ENCODE data around the gene AMDHD2.

The AMDHD2 gene

GRCh38 chr16:2515180-2515851 lies 4.9 kb upstream of the AMDHD2 start:
- Histone ChIP-seq H3K4me3 (ENCODE audit: low read length) (peak overlapping the region; percentile 88), H3K4me1 (ENCODE audit: insufficient read depth, low read length) (peaks cover 10% of the 10 kb centered on the region), H3K27ac (ENCODE audit: low read length) (no peak overlapping the region)

GRCh38 chr16:2516391-2517240 lies 3.6 kb upstream of the AMDHD2 start:
- Histone ChIP-seq H3K27me3 (ENCODE audit: insufficient read depth, low read length) (peaks cover 5% of the 10 kb centered on the region; the same call in 1 of the 2 replicates), H3K27ac (ENCODE audit: low read length) (no peak overlapping the region), H3K36me3 (ENCODE audit: insufficient read depth, low read depth, low read length) (0 out of 2 replicates have a peak, but pooled peaks cover 5% of the 10 kb centered on the region), H3K9me3 (ENCODE audit: insufficient read depth, low read depth, low read length) (no peaks in the 10 kb centered on the region), H3K4me1 (ENCODE audit: insufficient read depth, low read length) (peaks cover 13% of the 10 kb centered on the region), H3K4me3 (ENCODE audit: low read length) (no peak overlapping the region), H3K9ac (ENCODE audit: low read depth, low read length) (no peak overlapping the region)

More at GRCh38 chr16:2515180-2515851, 4.9 kb upstream of the AMDHD2 start:
- no peaks in the 10 kb centered on the region for H3K9me3 ChIP-seq (ENCODE audit: insufficient read depth, low read depth, low read length)
- H3K27me3 ChIP-seq (ENCODE audit: insufficient read depth, low read length): peaks cover 5% of the 10 kb centered on the region; the same call in 1 of the 2 replicates
- peak overlapping the region; percentile 86; the same call in 1 of the 2 replicates for H3K9ac ChIP-seq (ENCODE audit: low read depth, low read length)
- 0 out of 2 replicates have a peak, but pooled peaks cover 5% of the 10 kb centered on the region for H3K36me3 ChIP-seq (ENCODE audit: insufficient read depth, low read depth, low read length)

- Histone ChIP-seq H3K36me3 (ENCODE audit: insufficient read depth, low read depth, low read length) (peaks cover 8% of the 10 kb centered on the region; the same call in 1 of the 2 replicates), H3K27me3 (ENCODE audit: insufficient read depth, low read length) (no peaks in the 10 kb centered on the region), H3K27ac (ENCODE audit: low read length) (no peak overlapping the region), H3K9ac (ENCODE audit: low read depth, low read length) (no peak overlapping the region), H3K9me3 (ENCODE audit: insufficient read depth, low read depth, low read length) (no peaks in the 10 kb centered on the region), H3K4me3 (ENCODE audit: low read length) (no peak overlapping the region), H3K4me1 (ENCODE audit: insufficient read depth, low read length) (peaks cover 8% of the 10 kb centered on the region)
Measured at GRCh38 chr16:2517954-2518605, 2.1 kb upstream of the AMDHD2 start.

GRCh38 chr16:2518823-2519710 lies 1.1 kb upstream of the AMDHD2 start:
- no peaks in the 10 kb centered on the region for H3K27me3 ChIP-seq (ENCODE audit: insufficient read depth, low read length)
- H3K27ac ChIP-seq (ENCODE audit: low read length): no peak overlapping the region
- H3K4me1 ChIP-seq (ENCODE audit: insufficient read depth, low read length): peaks cover 8% of the 10 kb centered on the region
- H3K9me3 ChIP-seq (ENCODE audit: insufficient read depth, low read depth, low read length): no peaks in the 10 kb centered on the region
- no peak overlapping the region for H3K4me3 ChIP-seq (ENCODE audit: low read length)
- H3K36me3 ChIP-seq (ENCODE audit: insufficient read depth, low read depth, low read length): peaks cover 18% of the 10 kb centered on the region; the same call in 1 of the 2 replicates
- no peak overlapping the region for H3K9ac ChIP-seq (ENCODE audit: low read depth, low read length)

GRCh38 chr16:2519711-2520080 lies 475 bp upstream of the AMDHD2 start:
- peaks cover 24% of the 10 kb centered on the region for H3K36me3 ChIP-seq (ENCODE audit: insufficient read depth, low read depth, low read length)
- H3K9ac ChIP-seq (ENCODE audit: low read depth, low read length): no peak overlapping the region
- H3K27me3 ChIP-seq (ENCODE audit: insufficient read depth, low read length): no peaks in the 10 kb centered on the region
- no peak overlapping the region for H3K27ac ChIP-seq (ENCODE audit: low read length)
- H3K4me3 ChIP-seq (ENCODE audit: low read length): no peak overlapping the region
- peaks cover 8% of the 10 kb centered on the region for H3K4me1 ChIP-seq (ENCODE audit: insufficient read depth, low read length)
- H3K9me3 ChIP-seq (ENCODE audit: insufficient read depth, low read depth, low read length): no peaks in the 10 kb centered on the region

GRCh38 chr16:2520784-2521531 lies 787 bp downstream of the AMDHD2 start:
- peaks cover 8% of the 10 kb centered on the region; the same call in 1 of the 2 replicates for H3K4me1 ChIP-seq (ENCODE audit: insufficient read depth, low read length)
- peak overlapping the region; percentile 77 for H3K4me3 ChIP-seq (ENCODE audit: low read length)
- no peak overlapping the region for H3K27ac ChIP-seq (ENCODE audit: low read length)
- peak overlapping the region; percentile 77; the same call in 1 of the 2 replicates for H3K9ac ChIP-seq (ENCODE audit: low read depth, low read length)
- peaks cover 30% of the 10 kb centered on the region for H3K36me3 ChIP-seq (ENCODE audit: insufficient read depth, low read depth, low read length)
- H3K9me3 ChIP-seq (ENCODE audit: insufficient read depth, low read depth, low read length): no peaks in the 10 kb centered on the region
- H3K27me3 ChIP-seq (ENCODE audit: insufficient read depth, low read length): no peaks in the 10 kb centered on the region

GRCh38 chr16:2523801-2524231 lies 3.6 kb downstream of the AMDHD2 start:
- Histone ChIP-seq H3K27me3 (ENCODE audit: insufficient read depth, low read length) (no peaks in the 10 kb centered on the region), H3K36me3 (ENCODE audit: insufficient read depth, low read depth, low read length) (peaks cover 37% of the 10 kb centered on the region), H3K9me3 (ENCODE audit: insufficient read depth, low read depth, low read length) (no peaks in the 10 kb centered on the region), H3K9ac (ENCODE audit: low read depth, low read length) (no peak overlapping the region), H3K27ac (ENCODE audit: low read length) (no peak overlapping the region), H3K4me3 (ENCODE audit: low read length) (no peak overlapping the region), H3K4me1 (ENCODE audit: insufficient read depth, low read length) (0 out of 2 replicates have a peak, but pooled peaks cover 3% of the 10 kb centered on the region)

GRCh38 chr16:2524339-2524938 lies 4.3 kb downstream of the AMDHD2 start:
- no peaks in the 10 kb centered on the region for H3K9me3 ChIP-seq (ENCODE audit: insufficient read depth, low read depth, low read length)
- H3K4me1 ChIP-seq (ENCODE audit: insufficient read depth, low read length): 0 out of 2 replicates have a peak, but pooled peaks cover 3% of the 10 kb centered on the region
- no peak overlapping the region for H3K4me3 ChIP-seq (ENCODE audit: low read length)
- H3K27me3 ChIP-seq (ENCODE audit: insufficient read depth, low read length): no peaks in the 10 kb centered on the region
- no peak overlapping the region for H3K9ac ChIP-seq (ENCODE audit: low read depth, low read length)
- H3K27ac ChIP-seq (ENCODE audit: low read length): no peak overlapping the region
- peaks cover 43% of the 10 kb centered on the region for H3K36me3 ChIP-seq (ENCODE audit: insufficient read depth, low read depth, low read length)

GRCh38 chr16:2526135-2526534 lies 6.0 kb downstream of the AMDHD2 start:
- no peak overlapping the region for H3K4me3 ChIP-seq (ENCODE audit: low read length)
- H3K9ac ChIP-seq (ENCODE audit: low read depth, low read length): no peak overlapping the region
- no peaks in the 10 kb centered on the region for H3K9me3 ChIP-seq (ENCODE audit: insufficient read depth, low read depth, low read length)
- H3K36me3 ChIP-seq (ENCODE audit: insufficient read depth, low read depth, low read length): peaks cover 47% of the 10 kb centered on the region
- H3K27me3 ChIP-seq (ENCODE audit: insufficient read depth, low read length): no peaks in the 10 kb centered on the region
- H3K27ac ChIP-seq (ENCODE audit: low read length): no peak overlapping the region
- peaks cover 8% of the 10 kb centered on the region; the same call in 1 of the 2 replicates for H3K4me1 ChIP-seq (ENCODE audit: insufficient read depth, low read length)

Data from iPS-20b (cell line).